ENCODE results near the gene CPN2.

- no peak for TF ChIP-seq POLR2AphosphoS5 (IDR thresholded peaks at IDR 0.05; ENCODE audit: low read depth, low read length)
- TF ChIP-seq POLR2A (IDR thresholded peaks at IDR 0.05; ENCODE audit: low read depth, low read length): no peak
Measured at GRCh38 chr3:194381460-194381875, 30.3 kb upstream of the CPN2 start.

Data from GM12892 (cell line).